ENCODE measurements around the gene PKD2L1. TPM values are rescaled to one million over a fixed set of nuclear protein-coding genes. Genes with fewer than 3 reads are reported as not detected.

The PKD2L1 gene
- total and polyA plus RNA-seq, 9 of the 15 experiments (the other 6 are each of a cell fraction or from before 2014, with no cell fraction given) = not detected

DNA sequence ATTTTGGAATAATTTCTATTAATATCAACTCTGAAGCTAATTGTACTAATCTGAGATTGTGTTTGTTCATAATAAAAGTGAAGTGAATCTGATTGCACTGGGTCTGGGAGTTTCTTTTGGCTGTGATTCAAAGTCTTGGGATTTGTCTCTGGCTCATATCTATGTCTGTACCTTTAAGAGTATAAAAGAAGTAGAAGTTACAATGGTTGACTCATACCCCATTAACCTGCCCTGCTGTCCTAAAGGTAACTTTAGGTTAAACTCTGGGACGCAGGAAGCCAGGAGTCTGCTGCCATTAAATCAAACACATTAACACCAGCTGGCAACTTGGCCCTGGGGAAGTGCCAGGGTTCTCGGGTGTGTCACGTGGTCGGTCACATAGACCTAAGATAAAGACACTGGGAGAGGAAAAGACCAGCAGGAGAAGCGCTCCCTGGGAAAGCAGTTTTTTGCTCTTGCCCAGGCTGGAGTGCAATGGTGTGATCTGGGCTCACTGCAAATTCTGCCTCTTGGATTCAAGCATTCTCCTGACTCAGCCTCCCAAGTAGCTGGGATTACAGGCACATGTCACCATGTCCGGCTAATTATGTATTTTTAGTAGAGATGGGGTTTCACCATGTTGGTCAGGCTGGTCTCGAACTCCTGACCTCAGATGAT is 34.8 kb upstream of the PKD2L1 start (continued):
- TF ChIP-seq ESRRA (IDR thresholded peaks at IDR 0.05; ENCODE audit: borderline replicate concordance, low read depth) (no peak), ZNF830 (CRISPR knock-in tag; IDR thresholded peaks at IDR 0.05) (no peak), NFIC (IDR thresholded peaks at IDR 0.05) (peak; percentile 49; the same call in 1 of the 2 replicates), ZNF707 (CRISPR knock-in tag; conservative IDR thresholded peaks at IDR 0.05) (no peak), JUND (IDR thresholded peaks at IDR 0.05; ENCODE audit: borderline replicate concordance, low read depth, low read length) (peak; percentile 60; the same call in 1 of the 2 replicates), JUND (tag; IDR thresholded peaks at IDR 0.05; ENCODE audit: borderline replicate concordance, low read depth, low read length) (no peak; the same call in 2 of the 3 replicates), ZNF76 (CRISPR knock-in tag; IDR thresholded peaks at IDR 0.05; ENCODE audit: borderline replicate concordance) (no peak), MXI1 (IDR thresholded peaks at IDR 0.05; ENCODE audit: low read depth, low read length) (no peak), CREB3L1 (IDR thresholded peaks at IDR 0.05; ENCODE audit: borderline replicate concordance, low read depth) (no peak), ID3 (CRISPR knock-in tag; IDR thresholded peaks at IDR 0.05) (no peak), ID3 (tag; IDR thresholded peaks at IDR 0.05) (no peak), RBM22 (IDR thresholded peaks at IDR 0.05; ENCODE audit: low read depth, low read length, poor library complexity, severe bottlenecking) (no peak), MLLT1 (IDR thresholded peaks at IDR 0.05) (no peak), U2AF1 (optimal IDR thresholded peaks at IDR 0.05; ENCODE audit: low read depth, low read length) (no peak), RNF2 (IDR thresholded peaks at IDR 0.05) (no peak), SOX6 (IDR thresholded peaks at IDR 0.05) (0 out of 2 replicates have a peak, but pooled peaks have one; percentile 12), ZNF347 (CRISPR knock-in tag; IDR thresholded peaks at IDR 0.05; ENCODE audit: low read depth) (no peak), ZNF316 (IDR thresholded peaks at IDR 0.05) (no peak), EHMT2 (IDR thresholded peaks at IDR 0.05) (no peak), OTX1 (CRISPR knock-in tag; IDR thresholded peaks at IDR 0.05) (0 out of 2 replicates have a peak, but pooled peaks have one; percentile 5), GABPB2 (CRISPR knock-in tag; conservative IDR thresholded peaks at IDR 0.05) (no peak), NFE2 (IDR thresholded peaks at IDR 0.05; ENCODE audit: low read depth) (no peak), L3MBTL2 (IDR thresholded peaks at IDR 0.05) (peak; percentile 40; the same call in 1 of the 2 replicates), EZH2 (IDR thresholded peaks at IDR 0.05; ENCODE audit: borderline replicate concordance, low read depth, low read length) (no peak), BRD4 (IDR thresholded peaks at IDR 0.05) (no peak), STAT5A (IDR thresholded peaks at IDR 0.05; ENCODE audit: borderline replicate concordance, low read length) (no peak), ARNT (IDR thresholded peaks at IDR 0.05) (no peak)
- TF ChIP-seq, protein P1, sequence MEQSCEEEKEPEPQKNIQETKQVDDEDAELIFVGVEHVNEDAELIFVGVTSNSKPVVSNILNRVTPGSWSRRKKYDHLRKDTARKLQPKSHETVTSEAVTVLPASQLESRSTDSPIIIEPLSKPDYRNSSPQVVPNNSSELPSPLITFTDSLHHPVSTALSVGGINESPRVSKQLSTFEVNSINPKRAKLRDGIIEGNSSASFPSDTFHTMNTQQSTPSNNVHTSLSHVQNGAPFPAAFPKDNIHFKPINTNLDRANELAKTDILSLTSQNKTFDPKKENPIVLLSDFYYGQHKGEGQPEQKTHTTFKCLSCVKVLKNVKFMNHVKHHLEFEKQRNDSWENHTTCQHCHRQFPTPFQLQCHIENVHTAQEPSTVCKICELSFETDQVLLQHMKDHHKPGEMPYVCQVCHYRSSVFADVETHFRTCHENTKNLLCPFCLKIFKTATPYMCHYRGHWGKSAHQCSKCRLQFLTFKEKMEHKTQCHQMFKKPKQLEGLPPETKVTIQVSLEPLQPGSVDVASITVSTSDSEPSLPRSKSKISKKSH (CRISPR knock-in tag; IDR thresholded peaks at IDR 0.05) = no peak
